ENCODE data around the gene PSMG2.
A peak's percentile ranks its signal among the peaks of the same experiment; 100 is the strongest.

The PSMG2 gene

DNA sequence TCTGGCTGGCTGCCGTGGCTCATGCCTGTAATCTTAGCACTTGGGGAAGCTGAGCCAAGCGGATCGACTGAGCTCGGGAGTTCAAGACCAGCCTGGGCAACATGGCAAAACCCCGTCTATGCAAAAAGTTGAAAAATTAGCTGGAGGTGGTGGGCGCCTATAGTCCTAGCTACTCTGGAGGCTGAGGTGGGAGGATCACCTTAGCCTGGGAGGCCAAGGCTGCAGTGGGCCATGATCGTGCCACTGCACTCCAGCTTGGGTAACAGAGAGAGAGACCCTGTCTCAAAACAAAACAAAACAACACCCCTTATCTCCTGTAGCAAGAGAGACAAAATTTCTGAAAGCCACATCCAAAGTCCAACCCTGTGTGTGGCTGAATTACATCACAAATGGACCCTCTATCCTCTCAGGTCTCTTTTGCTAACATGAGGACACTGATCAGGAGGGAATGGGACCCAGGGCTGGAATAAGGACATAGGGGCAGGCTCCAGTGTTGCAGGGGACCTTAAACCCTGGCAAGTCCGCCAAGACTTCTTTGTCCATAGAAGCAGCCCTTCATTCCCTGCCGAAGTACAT, 64.8 kb downstream of the PSMG2 start:
- DNase-seq: no peak

DNA sequence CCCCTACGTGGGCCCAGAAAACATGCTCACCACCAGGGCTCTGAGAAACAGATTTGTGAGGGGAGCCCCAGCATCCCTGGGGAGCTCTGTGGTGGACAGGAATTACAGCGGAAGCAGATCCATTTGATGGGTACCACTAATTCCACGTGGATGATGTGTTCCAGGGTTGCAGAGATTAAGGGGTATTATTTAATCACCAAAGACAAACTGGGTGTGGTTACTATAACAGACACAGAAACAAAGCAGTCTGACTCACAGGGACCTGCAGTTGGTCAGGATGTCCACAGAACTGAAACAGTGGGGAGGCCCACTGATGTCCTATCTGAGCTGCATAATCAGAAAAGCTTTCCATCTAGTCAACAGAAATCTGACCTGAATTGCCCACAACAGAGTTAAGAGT, 65.8 kb downstream of the PSMG2 start:
- DNase-seq: no peak

DNA sequence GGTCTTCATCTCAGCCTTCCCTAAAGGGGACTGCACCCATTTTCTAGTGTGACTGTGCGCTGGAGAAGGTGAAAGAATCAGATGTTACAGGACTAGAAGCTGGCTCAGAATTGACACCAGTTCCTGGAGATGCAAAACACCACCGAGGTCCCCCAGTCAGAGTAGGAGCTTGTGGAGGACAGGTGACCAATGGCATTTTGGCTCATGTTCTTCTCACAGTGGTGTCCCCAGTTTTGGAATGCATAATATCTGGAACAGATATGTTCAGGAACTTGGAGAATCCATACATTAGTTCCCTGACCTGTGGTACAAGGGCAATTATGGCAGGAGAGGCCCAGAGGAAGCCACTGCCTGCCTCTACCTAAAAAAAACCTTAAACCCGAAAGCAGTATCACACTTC, 66.3 kb downstream of the PSMG2 start:
- no peak for DNase-seq

DNA sequence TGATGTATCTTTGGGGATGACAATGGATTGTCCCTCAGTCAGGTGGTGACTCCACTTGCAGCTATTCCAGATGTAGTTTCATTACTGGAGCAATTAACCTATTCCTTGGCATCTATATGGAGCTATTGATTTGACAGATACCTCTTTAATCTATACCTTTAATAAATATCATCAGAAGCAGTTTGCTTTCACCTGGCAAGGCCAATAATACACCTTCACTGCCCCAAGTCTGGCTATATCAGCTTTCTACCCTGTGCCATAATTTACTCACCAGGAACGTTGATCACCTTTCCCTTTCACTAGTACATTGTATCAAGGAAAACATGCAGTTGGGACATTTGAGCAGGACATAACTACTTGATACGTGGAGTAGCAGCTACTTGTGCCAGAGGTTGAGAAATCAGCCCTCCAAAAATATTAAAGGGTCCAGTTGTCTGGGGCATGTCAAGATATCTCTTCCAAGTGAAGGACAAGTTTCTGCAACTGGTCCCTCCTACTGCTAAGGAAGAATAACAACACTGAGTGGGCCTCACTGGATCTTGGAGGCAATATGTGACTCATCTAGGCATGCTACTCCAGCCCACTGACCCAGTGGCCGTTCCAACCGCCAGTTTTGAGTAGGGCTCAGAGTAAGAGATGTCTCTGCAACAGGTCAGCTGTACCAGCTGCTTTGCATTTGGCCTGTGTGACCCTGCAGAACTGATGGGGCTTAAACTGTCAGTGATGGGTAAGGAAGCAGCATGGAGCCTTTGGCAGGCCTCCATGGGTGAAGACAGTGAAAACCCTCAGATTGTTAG, 67.0 kb downstream of the PSMG2 start:
- DNase-seq: no peak

DNA sequence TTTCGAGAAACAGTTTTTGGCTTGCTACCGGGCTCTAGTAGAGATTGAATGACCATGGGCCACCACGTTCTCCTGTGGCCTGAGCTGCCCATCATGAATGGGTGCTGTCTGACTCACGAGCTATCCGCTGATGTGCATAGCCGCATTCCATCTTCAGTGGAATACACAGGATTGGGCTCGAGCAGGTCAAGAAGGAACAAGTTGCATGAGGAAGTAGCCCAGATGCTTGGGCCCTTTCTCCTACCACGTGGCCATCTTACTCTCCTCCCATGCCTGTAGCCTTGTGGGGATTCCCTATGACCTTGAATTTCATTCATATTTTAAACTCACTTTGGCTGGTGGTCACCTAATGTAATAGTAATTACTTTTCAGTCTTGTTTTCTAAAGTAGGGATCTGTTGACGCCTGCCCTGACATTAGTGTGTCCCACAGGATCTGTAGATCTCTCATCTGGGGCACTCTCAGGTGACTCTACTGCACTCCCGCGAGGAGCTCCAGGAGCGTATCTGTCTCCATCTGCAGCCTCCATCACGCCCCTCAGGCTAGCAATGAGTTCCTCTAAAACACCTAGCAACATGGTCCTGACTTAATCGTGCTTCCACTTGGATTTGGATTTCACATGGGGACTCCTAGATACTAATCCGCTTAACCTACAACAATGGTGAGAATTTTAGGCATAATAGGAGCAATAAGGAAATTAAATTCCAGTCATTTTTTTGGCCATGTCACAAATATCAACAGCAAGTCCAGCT, 67.8 kb downstream of the PSMG2 start:
- no peak for DNase-seq

DNA sequence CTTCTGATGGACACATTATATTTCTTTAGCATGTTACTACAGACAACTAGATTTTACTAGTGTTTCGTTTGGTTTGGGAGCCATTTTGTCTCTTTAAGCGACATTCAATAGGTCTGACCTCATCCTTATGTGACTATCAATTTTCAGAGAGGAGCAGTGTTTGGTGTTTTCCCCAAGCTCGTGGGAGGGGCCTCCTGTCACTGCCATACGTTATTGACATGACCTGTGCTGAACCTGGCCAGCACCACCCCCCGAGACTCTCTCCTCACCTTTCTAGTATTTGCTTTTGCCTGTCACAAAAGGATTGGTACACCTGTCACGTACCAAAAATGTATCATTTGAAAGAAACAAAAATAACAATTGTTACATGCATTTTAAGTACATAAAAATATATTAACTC, 69.3 kb downstream of the PSMG2 start:
- DNase-seq: peak; percentile 31

DNA sequence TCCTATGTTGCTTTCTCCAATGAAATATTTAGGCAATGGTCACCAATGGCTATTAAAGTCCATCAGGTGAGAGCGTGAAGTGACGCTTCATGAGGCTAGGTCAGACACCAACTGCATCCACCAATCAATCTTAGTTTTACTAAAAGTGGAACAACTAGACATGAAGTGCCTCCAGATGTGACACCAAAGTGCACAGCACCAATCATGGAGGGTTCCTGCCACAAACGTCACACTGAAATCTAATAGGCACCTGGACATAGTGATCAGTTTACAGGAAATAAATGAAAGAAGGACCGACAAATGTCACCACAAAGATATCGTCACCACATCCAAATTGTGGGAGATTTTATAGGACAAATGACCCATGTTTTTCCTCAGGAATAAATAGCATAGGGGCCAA, 70.5 kb downstream of the PSMG2 start:
- no peak for DNase-seq

DNA sequence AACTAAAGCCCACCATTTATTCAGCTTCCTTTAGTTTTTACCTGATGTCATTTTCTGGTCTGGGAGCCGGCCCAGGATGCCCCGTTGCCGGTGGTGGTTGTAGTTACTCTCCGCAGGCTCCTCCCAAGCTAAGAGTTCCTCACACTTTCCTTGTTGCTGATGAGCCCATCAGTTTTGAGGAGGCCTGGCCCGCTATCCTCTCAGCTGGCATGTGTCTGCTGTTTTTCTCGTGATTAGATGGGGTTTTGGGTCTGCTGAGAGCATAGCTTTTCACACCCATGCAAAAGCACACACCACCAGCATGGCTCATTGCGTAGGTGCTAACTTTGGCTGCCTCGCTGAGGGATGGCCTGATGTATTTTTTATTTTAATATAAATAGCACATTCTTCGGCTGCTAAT, 72.1 kb downstream of the PSMG2 start:
- DNase-seq: no peak
